ENCODE results near the gene GPR156.

- TF ChIP-seq CTCF (conservative IDR thresholded peaks at IDR 0.05 in 1 of 2, IDR thresholded peaks at IDR 0.05 in 1 of 2; ENCODE audit: extremely low read depth in 1 of 2, insufficient read depth in 1 of 2, low read depth in 1 of 2, low read length in 2 of 2) (no peak), EZH2 (IDR thresholded peaks at IDR 0.05; ENCODE audit: borderline replicate concordance, low read length) (no peak)
Observed at GRCh38 chr3:120168038-120168437, 117.0 kb downstream of the GPR156 start.

All from mammary epithelial cell (primary cell).